Coronary artery (tissue), 2 donors: Measurements from ENCODE around the gene VGLL4.

Source experiments
- DNase-seq: peaks from one replicate; pipeline ENCODE4 v3.0.0-alpha.2; 2017; ENCODE audit warnings: low spot score
- H3K27ac ChIP-seq, 2 donors: fragments of 200-600 bp; sonication (generic); one replicate each; pipeline ENCODE4 v1.5.1; 2016 to 2019
- H3K4me3 ChIP-seq: fragments of 200-600 bp; sonication (generic); 2 replicates; pipeline ENCODE4 v1.5.1; 2016; ENCODE audit warnings: mild to moderate bottlenecking, moderate library complexity
- TF ChIP-seq, protein P1 (sequence below): fragments of 200-600 bp; sonication (generic); IDR thresholded peaks from one replicate; pipeline ENCODE4 v1.5.1; 2019; ENCODE audit warnings: antibody characterized with exemption

Gene VGLL4

DNA sequence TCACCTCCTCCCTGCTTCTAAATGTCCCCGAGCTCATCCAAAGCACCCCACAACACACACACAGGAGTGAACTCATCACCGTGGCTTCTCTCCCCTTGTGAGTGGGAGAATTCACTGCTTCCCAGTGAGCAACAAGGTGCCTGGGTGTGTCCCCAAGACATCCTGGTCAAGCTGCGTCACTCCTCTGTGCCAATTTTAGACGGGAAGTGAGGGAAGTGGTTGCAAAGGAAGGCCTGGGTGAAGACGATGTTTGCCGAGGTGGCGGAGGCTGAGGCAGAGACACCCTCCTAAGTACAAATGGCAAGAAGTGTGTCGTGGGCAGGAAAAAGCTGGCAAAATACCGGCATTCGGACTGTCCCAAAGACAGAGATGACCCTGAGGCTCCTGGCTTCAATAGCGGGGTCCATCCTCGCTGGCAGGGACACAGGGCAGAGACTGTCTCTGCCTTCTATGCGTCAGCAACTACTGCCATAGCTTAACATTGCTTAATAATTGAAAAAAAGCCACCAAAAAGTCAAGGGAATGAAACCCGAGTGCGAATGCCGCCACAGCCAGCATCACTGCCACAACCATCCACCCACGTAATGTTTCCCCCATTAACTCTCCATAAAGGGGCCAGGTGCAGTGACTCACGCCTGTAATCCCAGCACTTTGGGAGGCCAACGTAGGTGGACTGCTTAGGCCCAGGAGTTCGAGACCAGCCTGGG lies 72.8 kb downstream of the VGLL4 start:
- Histone ChIP-seq H3K27ac (peak overlapping the region; percentile 95 to 97), H3K4me3 (no peak overlapping the region)
- TF ChIP-seq, protein P1, sequence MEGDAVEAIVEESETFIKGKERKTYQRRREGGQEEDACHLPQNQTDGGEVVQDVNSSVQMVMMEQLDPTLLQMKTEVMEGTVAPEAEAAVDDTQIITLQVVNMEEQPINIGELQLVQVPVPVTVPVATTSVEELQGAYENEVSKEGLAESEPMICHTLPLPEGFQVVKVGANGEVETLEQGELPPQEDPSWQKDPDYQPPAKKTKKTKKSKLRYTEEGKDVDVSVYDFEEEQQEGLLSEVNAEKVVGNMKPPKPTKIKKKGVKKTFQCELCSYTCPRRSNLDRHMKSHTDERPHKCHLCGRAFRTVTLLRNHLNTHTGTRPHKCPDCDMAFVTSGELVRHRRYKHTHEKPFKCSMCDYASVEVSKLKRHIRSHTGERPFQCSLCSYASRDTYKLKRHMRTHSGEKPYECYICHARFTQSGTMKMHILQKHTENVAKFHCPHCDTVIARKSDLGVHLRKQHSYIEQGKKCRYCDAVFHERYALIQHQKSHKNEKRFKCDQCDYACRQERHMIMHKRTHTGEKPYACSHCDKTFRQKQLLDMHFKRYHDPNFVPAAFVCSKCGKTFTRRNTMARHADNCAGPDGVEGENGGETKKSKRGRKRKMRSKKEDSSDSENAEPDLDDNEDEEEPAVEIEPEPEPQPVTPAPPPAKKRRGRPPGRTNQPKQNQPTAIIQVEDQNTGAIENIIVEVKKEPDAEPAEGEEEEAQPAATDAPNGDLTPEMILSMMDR = no peak
- DNase-seq = peak; percentile 75

DNA sequence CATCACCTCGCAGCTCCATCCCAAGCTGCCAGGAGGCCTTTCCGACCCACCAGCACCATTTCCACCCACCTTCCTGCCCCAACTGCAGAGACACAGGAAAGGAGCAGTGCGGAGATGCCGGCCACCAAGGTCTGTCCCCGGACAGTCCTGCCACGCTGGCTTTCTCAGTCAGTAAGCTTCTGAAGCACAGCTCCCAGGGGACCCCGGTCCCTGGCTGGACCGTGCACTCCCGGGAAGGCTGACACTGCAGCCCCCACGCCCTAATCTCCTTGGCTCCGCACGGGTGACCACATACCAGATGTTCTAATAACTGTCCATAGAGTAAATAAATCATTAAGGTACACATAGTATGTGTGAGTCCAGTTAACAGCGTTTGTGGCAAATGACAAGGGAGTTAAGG lies 73.5 kb downstream of the VGLL4 start:
- H3K4me3 ChIP-seq = peak overlapping the region; percentile 38
- H3K27ac ChIP-seq = peak overlapping the region; percentile 95 to 97
- TF ChIP-seq, protein P1 = no peak
- no peak for DNase-seq

DNA sequence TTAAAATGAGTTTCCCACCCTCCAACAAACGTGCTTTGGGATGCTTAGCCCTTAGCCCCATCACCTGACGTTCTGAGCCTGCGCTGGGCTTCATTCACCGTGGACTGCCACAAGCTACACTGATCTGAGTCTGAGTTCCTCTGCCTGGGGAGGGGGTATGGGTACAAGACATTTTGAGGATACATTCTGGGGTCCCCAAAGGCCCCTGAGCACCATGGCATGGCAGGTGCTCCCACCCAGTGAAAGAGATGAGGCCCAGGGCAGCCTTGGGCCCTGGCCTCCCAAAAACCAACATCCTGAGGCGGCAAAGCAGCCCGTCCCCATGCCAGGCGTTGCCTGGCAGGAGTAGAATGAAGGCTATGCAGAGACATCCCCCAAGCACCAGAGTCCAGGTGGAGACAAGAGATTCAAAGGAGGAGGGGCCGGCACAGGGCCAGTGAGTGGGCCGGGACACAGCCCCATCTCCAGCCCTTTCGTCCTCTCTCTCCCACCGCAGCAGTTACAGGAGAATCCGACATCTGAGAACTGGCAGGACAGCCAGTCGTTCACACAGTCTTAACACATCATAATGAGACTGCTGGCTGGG lies 74.5 kb downstream of the VGLL4 start:
- H3K27ac ChIP-seq = peak overlapping the region; percentile 95 to 97
- TF ChIP-seq, protein P1 = no peak
- H3K4me3 ChIP-seq = peak overlapping the region; percentile 57
- no peak for DNase-seq

DNA sequence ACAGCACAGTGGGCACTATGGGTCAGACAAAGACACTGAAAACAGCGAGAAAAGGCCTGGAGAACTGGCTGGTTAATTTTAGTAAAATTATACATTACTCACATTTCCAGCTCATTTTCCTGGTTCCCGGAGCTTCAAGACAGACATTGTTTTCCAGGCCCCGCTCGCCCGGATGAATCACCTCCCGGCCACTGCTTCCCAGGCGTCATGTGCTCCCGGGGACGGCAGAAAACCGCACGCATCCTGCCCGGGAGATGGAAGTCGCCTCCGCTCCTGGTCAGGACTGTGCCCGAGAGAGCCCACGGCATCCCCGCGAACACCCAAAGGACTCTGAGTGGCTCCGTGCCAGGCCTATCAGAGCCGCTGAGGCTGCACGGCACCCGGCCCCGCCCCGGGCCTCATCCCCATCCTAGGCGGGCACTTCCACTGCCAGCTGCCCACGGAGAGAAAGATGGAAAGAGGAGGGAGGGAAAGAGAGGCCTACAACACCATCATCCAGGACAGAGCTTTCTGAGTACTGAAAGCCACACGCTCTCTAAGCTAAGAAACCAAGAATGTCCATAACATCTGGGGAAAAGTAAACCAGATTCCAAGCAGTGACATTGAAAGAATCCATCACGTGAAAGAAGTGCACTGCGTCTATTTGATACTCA lies 75.1 kb downstream of the VGLL4 start:
- Histone ChIP-seq H3K4me3 (peak overlapping the region; percentile 57), H3K27ac (peak overlapping the region; percentile 95 to 97)
- TF ChIP-seq, protein P1 = no peak
- DNase-seq = peak; percentile 93

DNA sequence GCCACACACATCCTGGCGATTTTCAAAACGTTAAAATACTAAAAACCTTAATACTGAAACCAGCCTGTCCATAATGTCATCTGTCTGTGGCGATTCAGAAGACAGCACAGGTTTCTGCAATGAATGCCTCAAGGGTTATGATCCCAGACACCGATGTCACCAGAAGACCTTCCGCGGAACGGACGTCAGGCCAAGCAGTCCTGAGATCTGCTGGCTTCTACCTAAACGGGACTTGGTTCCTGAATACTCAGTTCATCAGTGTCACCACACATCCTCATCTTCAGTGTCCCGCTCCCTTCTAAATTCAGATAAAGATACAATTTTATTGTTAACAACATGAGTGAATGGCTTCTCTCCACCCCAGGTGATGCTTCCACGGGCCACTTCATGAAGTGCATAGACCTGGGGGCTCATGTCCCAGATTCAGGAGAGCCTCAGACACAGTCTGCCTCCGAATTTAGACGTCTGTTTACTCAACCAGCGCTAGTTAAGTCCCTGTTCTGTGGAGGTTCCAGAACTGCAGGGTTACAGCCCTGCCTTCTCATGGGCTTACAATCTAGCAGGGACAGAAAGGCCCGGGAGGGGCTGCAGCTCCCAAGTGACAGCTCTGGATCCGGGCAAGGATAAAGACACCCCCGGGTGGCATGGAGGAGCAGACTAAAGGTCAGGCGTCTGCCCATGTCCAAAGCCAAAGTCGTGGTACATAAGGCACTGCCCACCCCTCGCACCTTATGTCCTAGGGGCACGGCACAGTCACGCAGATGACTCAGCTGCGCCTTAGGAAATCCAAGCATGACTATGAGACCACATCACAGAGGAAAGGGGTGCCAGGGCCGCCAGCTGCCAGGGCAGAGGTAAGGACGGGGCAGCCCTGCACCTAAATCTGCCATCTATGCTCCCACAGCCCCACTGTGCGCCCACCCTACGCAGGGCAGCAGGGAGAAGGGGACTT lies 75.9 kb downstream of the VGLL4 start:
- peak overlapping the region; percentile 57 for H3K4me3 ChIP-seq
- TF ChIP-seq, protein P1 = no peak
- peak; percentile 89 for DNase-seq
- H3K27ac ChIP-seq = peak overlapping the region; percentile 95 to 97

DNA sequence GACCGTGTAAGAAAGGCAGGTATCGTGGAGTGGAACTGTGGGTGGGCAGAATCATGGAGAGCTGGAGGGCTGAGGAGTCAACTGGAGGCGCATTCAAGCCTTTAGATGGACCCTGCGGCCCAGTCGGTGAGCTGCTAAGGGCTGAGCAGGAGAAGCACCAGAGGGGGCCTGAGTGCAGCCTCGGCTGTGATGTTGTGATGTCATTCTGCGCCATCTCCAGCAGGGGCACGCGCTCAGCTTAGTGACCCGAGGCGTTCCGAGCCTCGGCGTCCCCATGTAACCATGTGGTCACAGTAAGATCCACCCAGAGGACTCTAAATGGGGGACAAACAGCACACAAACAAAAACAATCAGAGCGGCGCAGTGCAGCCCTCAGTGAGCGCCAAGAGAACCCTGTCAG lies 76.8 kb downstream of the VGLL4 start:
- Histone ChIP-seq H3K27ac (peak overlapping the region; percentile 95 to 97), H3K4me3 (no peak overlapping the region)
- no peak for DNase-seq
- TF ChIP-seq, protein P1 = no peak
